ENCODE results near the gene ZBED2. TPM values are rescaled to one million over a fixed set of nuclear protein-coding genes. Genes with fewer than 3 reads are reported as not detected.
A peak's percentile ranks its signal among the peaks of the same experiment; 100 is the strongest.
"Not testable (repeated sequence)": the region's sequence is repeated elsewhere in the genome, so short reads cannot be mapped to it uniquely, and the experiment has no call there.

The ZBED2 gene, protein sequence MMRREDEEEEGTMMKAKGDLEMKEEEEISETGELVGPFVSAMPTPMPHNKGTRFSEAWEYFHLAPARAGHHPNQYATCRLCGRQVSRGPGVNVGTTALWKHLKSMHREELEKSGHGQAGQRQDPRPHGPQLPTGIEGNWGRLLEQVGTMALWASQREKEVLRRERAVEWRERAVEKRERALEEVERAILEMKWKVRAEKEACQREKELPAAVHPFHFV
- 1 to 10 TPM in 3 of 6 donors, under 1 TPM in 3; 0.12 to 4.9 (median 1.4) TPM for polyA plus RNA-seq (ENCODE audit: low read depth in 6 of 6)

GRCh38 chr3:111595232-111595631, at the start of gene ZBED2:
Gene ZBED2 (minus strand): TSS chr3:111595346. CDS start chr3:111594201, 1,145 bp downstream.
- ATAC-seq (ENCODE audit: low read depth in 2 of 2) (peak; percentile 72 to 76), DNase-seq (no peak)
- Mint-ChIP-seq H3K36me3 (no peaks in the 10 kb centered on the region), H3K9me3 (no peaks in the 10 kb centered on the region), H3K4me3 (peak within 1 kb of the TSS in 7 of 8 donors; percentile 27 to 83 (median 67)), H3K27me3 (no peaks in the 10 kb centered on the region), H3K4me1 (peaks cover 20 to 24% (median 22%) of the 10 kb centered on the region in 3 donors), H3K27ac (peak within 1 kb of the TSS; percentile 10 to 87 (median 76))

GRCh38 chr3:111639316-111639715, 44.2 kb upstream of the ZBED2 start:
- Mint-ChIP-seq H3K36me3 (peaks cover 0 to 28% of the 10 kb centered on the region in 2 donors), H3K27me3 (peaks cover 0 to 6% (median 0%) of the 10 kb centered on the region in 3 donors), H3K9me3 (peaks cover 6 to 26% (median 16%) of the 10 kb centered on the region in 7 donors), H3K4me1 (no peaks in the 10 kb centered on the region), H3K4me3 (no peak overlapping the region), H3K27ac (no peak overlapping the region)
- ATAC-seq (ENCODE audit: low read depth in 2 of 2) = no peak
- no peak for DNase-seq

DNA sequence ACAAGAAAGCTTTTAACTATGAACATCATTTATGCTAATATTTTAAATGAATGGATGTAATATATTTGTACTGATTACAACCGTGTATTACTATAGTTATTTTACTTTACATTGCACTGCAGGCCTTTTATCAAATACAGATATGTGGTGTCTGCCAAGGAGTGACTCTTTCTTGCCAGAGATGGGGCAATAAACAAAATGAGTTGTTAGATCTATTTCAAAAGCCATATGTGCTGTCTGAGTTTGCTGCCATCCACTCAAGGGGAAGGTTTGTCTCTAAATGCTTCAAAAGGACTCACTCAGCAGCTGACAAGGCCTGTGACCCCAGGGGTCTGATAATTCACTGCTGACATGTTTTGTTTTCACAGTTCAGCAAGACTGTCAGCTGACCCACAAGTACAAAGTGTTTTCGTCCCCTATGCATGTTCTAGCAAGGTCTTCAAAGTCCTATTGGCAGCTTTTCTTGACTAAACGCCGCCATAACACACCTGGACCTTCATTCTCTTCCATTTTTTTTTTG, 41.3 kb upstream of the ZBED2 start:
- Mint-ChIP-seq H3K27me3 (no peaks in the 10 kb centered on the region), H3K4me3 (no peak overlapping the region), H3K4me1 (no peaks in the 10 kb centered on the region), H3K27ac (no peak overlapping the region), H3K36me3 (no peaks in the 10 kb centered on the region), H3K9me3 (peaks cover 0 to 4% (median 0%) of the 10 kb centered on the region in 7 donors)
- ATAC-seq (ENCODE audit: low read depth in 2 of 2) (no peak), DNase-seq (no peak)

- H3K27me3 Mint-ChIP-seq = no peaks in the 10 kb centered on the region
- no peak overlapping the region for H3K4me3 Mint-ChIP-seq
- H3K9me3 Mint-ChIP-seq = peaks cover 0 to 6% (median 2%) of the 10 kb centered on the region in 7 donors
- H3K4me1 Mint-ChIP-seq = no peaks in the 10 kb centered on the region
- ATAC-seq (ENCODE audit: low read depth in 2 of 2) (no peak), DNase-seq (no peak)
- no peak overlapping the region for H3K27ac Mint-ChIP-seq
- no peaks in the 10 kb centered on the region for H3K36me3 Mint-ChIP-seq
Observed at GRCh38 chr3:111635403-111635802, 40.3 kb upstream of the ZBED2 start.

DNA sequence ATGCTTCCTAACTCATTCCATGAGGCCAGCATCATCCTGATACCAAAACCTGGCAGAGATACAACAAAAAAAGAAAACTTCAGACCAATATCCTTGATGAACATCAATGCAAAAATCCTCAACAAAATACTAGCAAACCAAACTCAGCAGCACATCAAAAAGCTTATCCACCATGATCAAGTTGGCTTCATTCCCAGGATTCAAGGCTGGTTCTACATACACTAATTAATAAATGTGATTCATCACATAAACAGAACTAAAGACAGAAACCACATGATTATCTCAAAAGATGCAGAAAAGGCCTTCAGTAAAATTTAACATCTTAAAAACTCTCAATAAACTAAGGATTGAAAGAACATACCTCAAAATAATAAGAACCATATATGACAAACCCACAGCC, 35.5 kb upstream of the ZBED2 start:
- not testable (repeated sequence) for ATAC-seq (ENCODE audit: low read depth in 2 of 2); H3K4me3 Mint-ChIP-seq; DNase-seq; H3K4me1 Mint-ChIP-seq; H3K27me3 Mint-ChIP-seq
- peak overlapping the region in 2 of 6 donors; percentile 15 to 63 for H3K27ac Mint-ChIP-seq
- H3K36me3 Mint-ChIP-seq = peaks cover 16 to 25% of the 10 kb centered on the region in 2 donors
- peaks cover 14 to 33% (median 23%) of the 10 kb centered on the region in 7 donors for H3K9me3 Mint-ChIP-seq

GRCh38 chr3:111629018-111629417, 33.9 kb upstream of the ZBED2 start:
- not testable (repeated sequence) for DNase-seq; ATAC-seq (ENCODE audit: low read depth in 2 of 2); H3K4me1 Mint-ChIP-seq; H3K27me3 Mint-ChIP-seq; H3K4me3 Mint-ChIP-seq; H3K27ac Mint-ChIP-seq
- peaks cover 21 to 25% of the 10 kb centered on the region in 2 donors for H3K36me3 Mint-ChIP-seq
- H3K9me3 Mint-ChIP-seq = peaks cover 14 to 33% (median 23%) of the 10 kb centered on the region in 7 donors

DNA sequence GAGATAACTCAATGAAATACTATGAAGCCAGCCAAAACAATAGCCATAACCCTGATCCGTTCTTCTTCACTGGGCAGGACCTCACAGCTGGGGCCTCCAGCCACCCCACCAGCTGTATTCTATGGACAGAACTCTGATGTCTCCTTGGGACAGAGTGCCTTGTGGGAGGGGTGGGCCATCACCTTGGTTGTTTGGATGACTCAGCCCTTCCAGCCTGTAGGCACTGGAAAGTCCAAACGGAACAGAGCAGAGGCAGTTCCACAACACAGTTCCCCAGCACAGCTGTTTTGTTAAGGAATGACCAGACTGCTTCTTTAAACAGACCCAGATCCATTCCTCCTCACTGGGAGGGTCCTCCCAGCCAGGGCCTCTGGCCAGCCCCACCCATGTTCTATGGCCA, 31.9 kb upstream of the ZBED2 start:
- H3K4me1 Mint-ChIP-seq = no peaks in the 10 kb centered on the region
- H3K27ac Mint-ChIP-seq = no peak overlapping the region
- H3K27me3 Mint-ChIP-seq = no peaks in the 10 kb centered on the region
- peaks cover 14 to 33% (median 23%) of the 10 kb centered on the region in 7 donors for H3K9me3 Mint-ChIP-seq
- no peak overlapping the region for H3K4me3 Mint-ChIP-seq
- ATAC-seq (ENCODE audit: low read depth in 2 of 2) (no peak), DNase-seq (no peak)
- peaks cover 21 to 25% of the 10 kb centered on the region in 2 donors for H3K36me3 Mint-ChIP-seq

GRCh38 chr3:111621535-111621934, 26.4 kb upstream of the ZBED2 start:
- no peaks in the 10 kb centered on the region for H3K27me3 Mint-ChIP-seq
- peak overlapping the region in 1 of 6 donors; percentile 9 for H3K27ac Mint-ChIP-seq
- no peak overlapping the region for H3K4me3 Mint-ChIP-seq
- peaks cover 0 to 4% of the 10 kb centered on the region in 2 donors for H3K36me3 Mint-ChIP-seq
- DNase-seq (no peak), ATAC-seq (ENCODE audit: low read depth in 2 of 2) (no peak)
- peaks cover under 1 to 4% (median 4%) of the 10 kb centered on the region in 3 donors for H3K4me1 Mint-ChIP-seq
- peaks cover 0 to 5% (median 0%) of the 10 kb centered on the region in 7 donors for H3K9me3 Mint-ChIP-seq

DNA sequence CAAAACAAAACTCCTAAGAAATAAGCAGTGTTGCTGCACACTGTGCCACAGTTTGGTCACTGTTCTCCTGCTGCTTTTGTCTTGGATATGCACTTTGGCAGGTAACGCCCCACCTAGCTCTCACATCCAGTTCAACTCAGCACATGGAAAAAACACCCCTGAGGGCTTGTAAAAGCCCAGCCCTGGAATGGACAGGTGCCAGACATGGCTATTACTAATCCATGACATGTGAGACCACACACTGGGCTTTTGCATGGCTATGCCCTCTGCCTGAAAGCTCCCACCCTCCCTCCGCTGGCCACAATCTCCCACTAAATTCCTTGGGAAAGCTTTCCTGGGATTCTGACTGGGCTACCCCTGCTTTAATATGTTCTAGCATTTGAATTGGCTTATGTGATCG, 24.7 kb upstream of the ZBED2 start:
- DNase-seq (no peak), ATAC-seq (ENCODE audit: low read depth in 2 of 2) (no peak)
- H3K4me3 Mint-ChIP-seq = no peak overlapping the region
- H3K27me3 Mint-ChIP-seq = no peaks in the 10 kb centered on the region
- H3K36me3 Mint-ChIP-seq = peaks cover 0 to 3% of the 10 kb centered on the region in 2 donors
- H3K4me1 Mint-ChIP-seq = peaks cover 15 to 21% (median 16%) of the 10 kb centered on the region in 3 donors
- H3K9me3 Mint-ChIP-seq = peaks cover 0 to 5% (median 1%) of the 10 kb centered on the region in 7 donors
- no peak overlapping the region for H3K27ac Mint-ChIP-seq

- H3K27me3 Mint-ChIP-seq = no peaks in the 10 kb centered on the region
- H3K27ac Mint-ChIP-seq = no peak overlapping the region
- H3K4me3 Mint-ChIP-seq = peak overlapping the region in 1 of 8 donors; percentile 21
- no peak for DNase-seq
- peaks cover 0 to 5% (median 1%) of the 10 kb centered on the region in 7 donors for H3K9me3 Mint-ChIP-seq
- H3K36me3 Mint-ChIP-seq = no peaks in the 10 kb centered on the region
- no peak for ATAC-seq (ENCODE audit: low read depth in 2 of 2)
- H3K4me1 Mint-ChIP-seq = peaks cover 15 to 26% (median 16%) of the 10 kb centered on the region in 3 donors
Observed at GRCh38 chr3:111618945-111619344, 23.8 kb upstream of the ZBED2 start.

DNA sequence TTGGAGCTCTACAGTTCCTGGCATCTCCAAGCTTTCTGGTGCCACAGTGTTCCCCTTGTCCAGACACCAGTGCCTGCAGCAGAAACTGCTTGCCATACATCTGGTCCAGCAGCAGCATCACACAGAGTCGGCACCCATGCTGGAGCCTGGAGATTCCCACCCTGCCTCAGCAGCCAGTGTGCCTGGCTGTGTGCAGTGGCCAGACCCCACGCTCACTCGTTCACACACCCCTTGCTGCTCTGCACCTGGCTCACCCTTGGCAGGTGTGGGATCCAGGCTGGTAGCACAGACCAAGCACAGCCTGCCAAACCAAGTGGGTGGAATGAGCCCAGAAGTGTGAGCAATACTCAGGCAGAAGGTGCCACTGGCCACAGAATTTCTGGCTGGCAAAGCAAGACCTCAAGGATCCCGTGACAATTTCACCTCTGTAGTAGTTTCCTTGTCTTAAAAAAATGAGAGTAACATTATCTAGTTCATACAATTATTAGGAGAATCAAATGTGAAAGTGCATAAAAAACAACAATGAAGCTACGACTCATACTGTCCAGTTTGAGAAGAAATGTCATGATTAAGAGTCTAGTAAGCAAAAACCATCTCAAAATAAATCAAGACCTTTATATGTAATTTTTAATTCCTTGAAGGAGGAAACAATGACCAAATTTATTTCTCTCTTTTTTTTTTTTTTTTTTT, 22.9 kb upstream of the ZBED2 start:
- H3K36me3 Mint-ChIP-seq = no peaks in the 10 kb centered on the region
- peaks cover 15 to 26% (median 16%) of the 10 kb centered on the region in 3 donors for H3K4me1 Mint-ChIP-seq
- no peak for DNase-seq
- no peak for ATAC-seq (ENCODE audit: low read depth in 2 of 2)
- H3K4me3 Mint-ChIP-seq = no peak overlapping the region
- H3K9me3 Mint-ChIP-seq = peaks cover 0 to 5% (median 1%) of the 10 kb centered on the region in 7 donors
- H3K27ac Mint-ChIP-seq = peak overlapping the region in 2 of 6 donors; percentile 30 to 59
- H3K27me3 Mint-ChIP-seq = no peaks in the 10 kb centered on the region

- Mint-ChIP-seq H3K4me1 (peaks cover 15 to 26% (median 16%) of the 10 kb centered on the region in 3 donors), H3K4me3 (peak overlapping the region in 1 of 8 donors; percentile 16), H3K36me3 (no peaks in the 10 kb centered on the region), H3K27me3 (no peaks in the 10 kb centered on the region), H3K27ac (peak overlapping the region in 2 of 6 donors; percentile 30 to 85), H3K9me3 (peaks cover 0 to 5% (median 1%) of the 10 kb centered on the region in 7 donors)
- no peak for ATAC-seq (ENCODE audit: low read depth in 2 of 2)
- no peak for DNase-seq
Observed at GRCh38 chr3:111617406-111617805, 22.3 kb upstream of the ZBED2 start.

DNA sequence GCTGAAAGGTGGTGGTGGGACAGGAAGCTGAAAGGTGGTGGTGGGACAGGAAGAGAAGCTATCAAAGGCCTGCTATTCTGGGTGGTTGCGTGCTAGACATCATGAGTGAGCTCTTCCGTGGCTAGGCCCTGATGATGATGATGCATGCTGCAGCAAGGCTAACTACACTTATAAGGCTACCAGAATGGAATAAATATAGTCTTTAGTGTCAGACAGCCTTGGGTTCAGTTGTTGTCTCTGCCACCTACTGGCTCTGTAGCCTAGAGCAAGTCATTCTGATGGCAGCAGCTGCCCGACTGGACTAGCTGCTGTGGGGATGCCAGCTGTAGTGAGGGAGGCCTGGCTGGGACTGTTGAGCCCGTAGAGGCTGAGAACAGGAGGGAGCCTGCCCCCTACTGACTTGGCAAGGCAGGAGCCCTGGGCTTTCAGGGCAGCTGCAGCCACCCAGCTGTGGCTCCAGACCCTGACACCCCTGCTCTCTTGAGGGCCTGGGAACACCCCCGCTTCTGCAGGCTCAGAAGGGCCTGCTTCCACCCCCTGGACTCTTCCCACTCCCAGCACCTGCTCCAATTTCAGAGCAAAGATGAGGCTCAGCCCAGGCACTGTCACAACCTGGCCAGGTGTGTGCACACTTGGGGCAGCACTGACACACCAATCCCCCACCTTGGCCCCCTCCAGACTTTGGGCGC, 21.4 kb upstream of the ZBED2 start:
- H3K27ac Mint-ChIP-seq = peak overlapping the region in 5 of 6 donors; percentile 14 to 86 (median 67)
- no peak for DNase-seq
- peaks cover 0 to 5% (median 1%) of the 10 kb centered on the region in 7 donors for H3K9me3 Mint-ChIP-seq
- peak overlapping the region in 5 of 8 donors; percentile 0 to 78 (median 53) for H3K4me3 Mint-ChIP-seq
- peaks cover 16 to 30% (median 16%) of the 10 kb centered on the region in 3 donors for H3K4me1 Mint-ChIP-seq
- ATAC-seq (ENCODE audit: low read depth in 2 of 2) = peak; percentile 52 to 55
- H3K36me3 Mint-ChIP-seq = no peaks in the 10 kb centered on the region
- H3K27me3 Mint-ChIP-seq = no peaks in the 10 kb centered on the region

Data from naive B cell (primary cell).